ENCODE measurements around the gene MYD88.

DNA sequence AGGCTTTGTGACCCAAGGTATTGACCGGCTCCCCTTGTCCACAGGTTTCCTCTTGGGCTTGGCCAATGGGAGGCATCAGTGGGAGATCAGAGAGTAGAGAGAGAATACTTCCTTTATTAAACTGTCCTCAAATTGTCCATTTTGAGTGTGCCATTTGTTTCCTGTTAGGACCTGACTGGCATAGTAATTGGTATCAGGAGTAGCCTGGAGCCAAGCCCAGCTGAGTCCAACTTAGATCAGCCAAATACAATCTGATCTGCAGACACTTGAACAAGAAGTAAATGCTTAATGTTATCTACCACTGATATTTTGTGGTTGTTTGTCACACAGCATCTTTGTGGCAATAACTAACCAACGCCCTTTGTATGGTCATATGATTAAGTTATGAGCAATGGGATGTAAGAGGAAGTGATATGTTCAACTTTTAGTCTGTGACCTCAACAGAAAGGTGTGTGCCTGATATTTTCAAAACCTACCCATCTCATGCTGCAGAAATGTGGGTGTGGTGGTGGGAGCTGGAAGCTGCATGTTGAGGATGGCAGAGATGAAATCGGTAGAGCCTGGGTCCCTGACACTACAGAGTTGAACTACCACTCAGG lies 13.3 kb downstream of the MYD88 start:
- TF ChIP-seq, protein P1, sequence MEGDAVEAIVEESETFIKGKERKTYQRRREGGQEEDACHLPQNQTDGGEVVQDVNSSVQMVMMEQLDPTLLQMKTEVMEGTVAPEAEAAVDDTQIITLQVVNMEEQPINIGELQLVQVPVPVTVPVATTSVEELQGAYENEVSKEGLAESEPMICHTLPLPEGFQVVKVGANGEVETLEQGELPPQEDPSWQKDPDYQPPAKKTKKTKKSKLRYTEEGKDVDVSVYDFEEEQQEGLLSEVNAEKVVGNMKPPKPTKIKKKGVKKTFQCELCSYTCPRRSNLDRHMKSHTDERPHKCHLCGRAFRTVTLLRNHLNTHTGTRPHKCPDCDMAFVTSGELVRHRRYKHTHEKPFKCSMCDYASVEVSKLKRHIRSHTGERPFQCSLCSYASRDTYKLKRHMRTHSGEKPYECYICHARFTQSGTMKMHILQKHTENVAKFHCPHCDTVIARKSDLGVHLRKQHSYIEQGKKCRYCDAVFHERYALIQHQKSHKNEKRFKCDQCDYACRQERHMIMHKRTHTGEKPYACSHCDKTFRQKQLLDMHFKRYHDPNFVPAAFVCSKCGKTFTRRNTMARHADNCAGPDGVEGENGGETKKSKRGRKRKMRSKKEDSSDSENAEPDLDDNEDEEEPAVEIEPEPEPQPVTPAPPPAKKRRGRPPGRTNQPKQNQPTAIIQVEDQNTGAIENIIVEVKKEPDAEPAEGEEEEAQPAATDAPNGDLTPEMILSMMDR (IDR thresholded peaks at IDR 0.05): no peak
- no peak for TF ChIP-seq POLR2A (IDR thresholded peaks at IDR 0.05)

All from vagina (tissue), 2 donors.